Chondrocyte (in vitro differentiated cells): ENCODE data around the gene S100A6. TPM values are rescaled to one million over a fixed set of nuclear protein-coding genes. Genes with fewer than 3 reads are reported as not detected.
A peak's percentile ranks its signal among the peaks of the same experiment; 100 is the strongest.
"Not testable (repeated sequence)": the region's sequence is repeated elsewhere in the genome, so short reads cannot be mapped to it uniquely, and the experiment has no call there.

ENCODE experiments used
- DNase-seq: peaks from one replicate; pipeline ENCODE4 v3.0.0; 2021; ENCODE audit warnings: mixed read lengths, low spot score
- H3K27ac Mint-ChIP-seq: one replicate; pipeline ENCODE4 v1.8.0; 2021; ENCODE audit warnings: mild to moderate bottlenecking, moderate library complexity, mixed read lengths; ENCODE audit not compliant: unreplicated experiment
- H3K27me3 Mint-ChIP-seq: 2 replicates; pipeline ENCODE4 v1.8.0; 2021; ENCODE audit warnings: low read depth, mixed read lengths
- H3K36me3 Mint-ChIP-seq: 2 replicates; pipeline ENCODE4 v1.8.0; 2021; ENCODE audit warnings: low read depth, mixed read lengths
- H3K4me1 Mint-ChIP-seq: 2 replicates; pipeline ENCODE4 v1.8.0; 2021; ENCODE audit warnings: low read depth, mild to moderate bottlenecking, mixed read lengths
- H3K4me3 Mint-ChIP-seq: one replicate; pipeline ENCODE4 v1.8.0; 2021; ENCODE audit warnings: mild to moderate bottlenecking, moderate library complexity, mixed read lengths; ENCODE audit not compliant: unreplicated experiment
- H3K9me3 Mint-ChIP-seq: 2 replicates; pipeline ENCODE4 v1.8.0; 2021; ENCODE audit warnings: low read depth, mixed read lengths
- total RNA-seq: library from RNA; stranded (reverse); gene quantifications from 3 replicates; pipeline ENCODE4 v1.2.1, GENCODE V29; 2021
- TF ChIP-seq, protein P1 (sequence below): fragments of 200-600 bp; sonication (generic); IDR thresholded peaks from 2 replicates; pipeline ENCODE4 v1.5.0; 2021; ENCODE audit warnings: antibody characterized with exemption, mild to moderate bottlenecking, moderate library complexity

The S100A6 gene
- total RNA-seq, 1 donor from 2014 or later, result 12.1 TPM

DNA sequence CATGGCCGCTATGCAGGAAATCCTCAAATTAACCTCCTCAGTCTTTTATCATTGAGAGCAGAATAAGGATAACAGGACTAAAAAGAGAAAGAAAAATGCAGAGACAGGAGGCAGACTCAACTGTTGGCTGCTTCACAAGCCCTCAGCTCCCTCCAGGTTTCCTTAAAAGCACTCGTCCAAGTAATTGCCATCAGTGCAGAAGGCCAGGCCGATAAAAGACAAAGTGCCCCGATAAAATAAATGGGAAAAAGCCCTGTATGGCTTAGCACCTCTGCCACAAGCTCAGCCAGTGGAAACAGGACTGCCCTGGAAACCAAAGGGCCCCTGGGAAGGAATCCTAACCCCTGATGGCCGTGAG lies 8.1 kb downstream of the S100A6 start:
- Mint-ChIP-seq H3K4me1 (peaks cover 15% of the 10 kb centered on the region), H3K27me3 (no peaks in the 10 kb centered on the region), H3K27ac (no peak overlapping the region), H3K4me3 (no peak overlapping the region), H3K9me3 (no peaks in the 10 kb centered on the region), H3K36me3 (no peaks in the 10 kb centered on the region)
- no peak for DNase-seq
- TF ChIP-seq, protein P1, sequence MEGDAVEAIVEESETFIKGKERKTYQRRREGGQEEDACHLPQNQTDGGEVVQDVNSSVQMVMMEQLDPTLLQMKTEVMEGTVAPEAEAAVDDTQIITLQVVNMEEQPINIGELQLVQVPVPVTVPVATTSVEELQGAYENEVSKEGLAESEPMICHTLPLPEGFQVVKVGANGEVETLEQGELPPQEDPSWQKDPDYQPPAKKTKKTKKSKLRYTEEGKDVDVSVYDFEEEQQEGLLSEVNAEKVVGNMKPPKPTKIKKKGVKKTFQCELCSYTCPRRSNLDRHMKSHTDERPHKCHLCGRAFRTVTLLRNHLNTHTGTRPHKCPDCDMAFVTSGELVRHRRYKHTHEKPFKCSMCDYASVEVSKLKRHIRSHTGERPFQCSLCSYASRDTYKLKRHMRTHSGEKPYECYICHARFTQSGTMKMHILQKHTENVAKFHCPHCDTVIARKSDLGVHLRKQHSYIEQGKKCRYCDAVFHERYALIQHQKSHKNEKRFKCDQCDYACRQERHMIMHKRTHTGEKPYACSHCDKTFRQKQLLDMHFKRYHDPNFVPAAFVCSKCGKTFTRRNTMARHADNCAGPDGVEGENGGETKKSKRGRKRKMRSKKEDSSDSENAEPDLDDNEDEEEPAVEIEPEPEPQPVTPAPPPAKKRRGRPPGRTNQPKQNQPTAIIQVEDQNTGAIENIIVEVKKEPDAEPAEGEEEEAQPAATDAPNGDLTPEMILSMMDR, result no peak

DNA sequence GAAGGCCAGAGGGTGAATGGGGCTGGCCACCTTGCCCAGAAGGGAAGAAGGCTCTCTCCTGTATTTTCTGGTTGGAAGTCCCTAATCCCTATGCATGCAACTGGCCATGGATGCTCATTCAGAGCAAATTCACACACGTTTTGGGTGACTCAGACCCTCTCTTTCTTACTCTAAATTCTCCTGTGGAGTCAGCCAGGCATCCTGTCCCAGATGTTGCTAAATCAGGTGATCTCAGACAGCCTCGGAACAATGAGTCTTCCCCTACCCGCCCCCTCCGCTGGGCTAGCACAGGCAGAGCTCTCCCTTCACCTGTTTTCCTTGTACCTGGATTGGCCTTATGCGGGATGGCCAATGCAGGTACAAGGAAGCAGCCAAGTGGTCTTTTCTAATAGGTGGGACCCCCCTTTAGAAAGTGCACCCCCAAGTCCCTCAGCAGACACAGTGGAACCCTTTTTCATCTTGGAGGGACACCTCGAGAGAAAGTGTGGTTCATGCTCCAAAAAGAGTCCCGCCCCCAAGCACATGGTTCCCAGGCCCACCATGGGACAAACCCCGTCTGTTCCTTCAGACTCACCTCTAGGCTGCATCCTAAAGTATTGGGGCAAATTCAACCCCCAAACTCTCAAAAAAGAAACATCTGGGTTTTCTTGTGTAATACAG lies 8.6 kb downstream of the S100A6 start:
- H3K27me3 Mint-ChIP-seq, result no peaks in the 10 kb centered on the region
- TF ChIP-seq, protein P1, result no peak
- DNase-seq, result no peak
- H3K4me1 Mint-ChIP-seq, result peaks cover 11% of the 10 kb centered on the region
- no peaks in the 10 kb centered on the region for H3K36me3 Mint-ChIP-seq
- no peak overlapping the region for H3K27ac Mint-ChIP-seq
- no peaks in the 10 kb centered on the region for H3K9me3 Mint-ChIP-seq
- no peak overlapping the region for H3K4me3 Mint-ChIP-seq

DNA sequence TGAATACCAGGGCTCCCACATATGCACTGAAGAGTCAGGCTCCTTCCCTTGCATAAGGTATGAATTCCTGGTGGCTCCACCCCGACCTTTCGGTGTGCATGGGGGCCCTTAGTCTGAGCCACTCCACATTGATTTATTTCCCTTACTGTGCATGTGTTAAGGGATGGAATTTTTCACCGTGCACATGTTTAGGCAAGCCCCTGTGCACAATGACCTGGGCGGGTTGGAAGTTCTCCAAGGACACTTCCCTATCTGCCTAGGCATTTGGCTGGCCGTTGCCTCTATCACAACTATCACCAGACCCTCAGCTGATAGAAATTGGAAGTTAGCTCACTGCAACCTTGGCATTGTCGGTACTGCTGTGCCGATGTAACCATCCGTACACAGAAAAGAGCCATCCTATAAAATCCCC lies 9.7 kb downstream of the S100A6 start:
- Mint-ChIP-seq H3K9me3 (no peaks in the 10 kb centered on the region), H3K4me1 (peaks cover 11% of the 10 kb centered on the region), H3K4me3 (no peak overlapping the region), H3K36me3 (no peaks in the 10 kb centered on the region), H3K27me3 (no peaks in the 10 kb centered on the region), H3K27ac (no peak overlapping the region)
- no peak for DNase-seq
- TF ChIP-seq, protein P1, result no peak

DNA sequence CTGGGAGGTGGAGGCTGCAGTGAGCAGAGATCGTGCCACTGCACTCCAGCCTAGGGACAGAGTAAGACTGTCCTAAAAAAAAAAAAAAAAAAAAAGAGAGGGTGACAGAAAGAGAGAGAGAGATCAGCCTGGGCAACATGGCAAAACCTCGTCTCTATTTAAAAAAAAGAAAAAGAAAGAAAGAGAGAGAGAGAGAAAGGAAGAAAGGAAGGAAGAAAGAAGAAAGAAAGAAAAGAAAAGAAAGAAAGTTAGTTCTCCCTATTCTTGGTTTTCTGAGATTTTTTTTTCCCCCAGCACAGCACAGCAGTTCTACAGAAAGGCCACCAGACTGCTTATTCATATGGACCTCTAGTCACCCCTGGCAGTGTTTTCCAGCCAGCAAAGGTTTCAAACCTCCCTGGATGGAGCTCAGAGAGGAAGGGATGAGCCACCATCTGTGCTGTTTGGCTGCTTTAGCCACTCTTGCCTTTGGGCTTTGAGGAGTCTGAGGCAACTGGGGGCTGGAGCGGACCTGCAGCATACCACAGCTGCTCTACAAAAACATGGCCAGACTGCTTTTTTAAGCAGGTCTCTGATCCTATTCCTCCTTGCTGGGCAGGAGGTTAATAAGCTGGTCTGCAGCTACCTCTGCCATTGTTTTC lies 10.6 kb downstream of the S100A6 start:
- H3K36me3 Mint-ChIP-seq, result no peaks in the 10 kb centered on the region
- peaks cover 19% of the 10 kb centered on the region for H3K4me1 Mint-ChIP-seq
- H3K27me3 Mint-ChIP-seq, result no peaks in the 10 kb centered on the region
- TF ChIP-seq, protein P1, result no peak
- no peak overlapping the region for H3K4me3 Mint-ChIP-seq
- H3K9me3 Mint-ChIP-seq, result no peaks in the 10 kb centered on the region
- DNase-seq, result no peak
- H3K27ac Mint-ChIP-seq, result peak overlapping the region; percentile 54

DNA sequence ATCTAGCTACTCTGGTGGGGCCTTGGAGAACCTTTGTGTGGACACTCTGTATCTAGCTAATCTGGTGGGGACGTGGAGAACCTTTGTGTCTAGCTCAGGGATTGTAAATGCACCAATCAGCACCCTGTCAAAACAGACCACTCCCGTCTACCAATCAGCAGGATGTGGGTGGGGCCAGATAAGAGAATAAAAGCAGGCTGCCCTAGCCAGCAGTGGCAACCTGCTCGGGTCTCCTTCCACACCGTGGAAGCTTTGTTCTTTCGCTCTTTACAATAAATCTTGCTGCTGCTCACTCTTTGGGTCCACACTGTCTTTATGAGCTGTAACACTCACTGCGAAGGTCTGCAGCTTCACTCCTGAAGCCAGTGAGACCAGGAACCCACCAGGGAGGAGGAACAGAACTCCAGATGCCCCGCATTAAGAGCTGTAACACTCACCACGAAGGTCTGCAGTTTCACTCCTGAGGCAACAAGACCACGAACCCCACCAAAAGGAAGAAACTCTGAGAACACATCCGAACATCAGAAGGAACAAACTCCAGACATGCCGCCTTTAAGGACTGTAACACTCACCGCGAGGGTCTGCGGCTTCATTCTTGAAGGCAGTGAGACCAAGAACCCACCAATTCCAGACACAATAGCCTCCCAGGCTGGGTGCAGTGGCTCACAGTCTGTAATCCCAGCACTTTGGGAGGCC lies 13.3 kb downstream of the S100A6 start:
- not testable (repeated sequence) for H3K36me3 Mint-ChIP-seq, DNase-seq, H3K9me3 Mint-ChIP-seq, H3K27ac Mint-ChIP-seq, H3K27me3 Mint-ChIP-seq, H3K4me3 Mint-ChIP-seq
- H3K4me1 Mint-ChIP-seq, result peaks cover 29% of the 10 kb centered on the region

DNA sequence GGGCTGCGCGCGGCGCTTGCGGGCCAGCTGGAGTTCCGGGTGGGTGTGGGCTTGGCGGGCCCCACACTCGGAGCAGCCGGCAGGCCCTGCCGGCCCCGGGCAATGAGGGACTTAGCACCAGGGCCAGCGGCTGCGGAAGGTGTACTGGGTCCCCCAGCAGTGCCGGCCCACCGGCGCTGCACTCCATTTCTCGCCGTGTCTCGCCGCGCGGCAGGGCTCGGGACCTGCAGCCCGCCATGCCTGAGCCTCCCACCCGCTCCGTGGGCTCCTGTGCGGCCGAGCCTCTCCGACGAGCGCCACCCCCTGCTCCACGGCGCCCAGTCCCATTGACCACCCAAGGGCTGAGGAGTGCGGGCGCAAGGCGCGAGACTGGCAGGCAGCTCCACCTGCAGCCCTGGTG lies 14.0 kb downstream of the S100A6 start:
- peaks cover 29% of the 10 kb centered on the region for H3K4me1 Mint-ChIP-seq
- H3K36me3 Mint-ChIP-seq, DNase-seq, H3K4me3 Mint-ChIP-seq, H3K9me3 Mint-ChIP-seq, H3K27me3 Mint-ChIP-seq, H3K27ac Mint-ChIP-seq: not testable (repeated sequence)
